Retinal pigment epithelial cell (primary cell): ENCODE measurements around the gene FAM184B.
"Not testable (repeated sequence)": the region's sequence is repeated elsewhere in the genome, so short reads cannot be mapped to it uniquely, and the experiment has no call there.

Experiments used
- DNase-seq: peaks from one replicate; pipeline ENCODE4 v3.0.0-alpha.2; 2010; ENCODE audit warnings: low read depth
- H3K4me3 ChIP-seq: 2 replicates; pipeline ENCODE4 v1.5.1; 2011; ENCODE audit warnings: mild to moderate bottlenecking, low read length, control low read depth, moderate library complexity
- TF ChIP-seq, protein P1 (sequence below): conservative IDR thresholded peaks from 2 replicates; pipeline ENCODE4 v1.5.1; 2011; ENCODE audit warnings: low read depth, low read length, control low read depth, inconsistent platforms

FAM184B gene

DNA sequence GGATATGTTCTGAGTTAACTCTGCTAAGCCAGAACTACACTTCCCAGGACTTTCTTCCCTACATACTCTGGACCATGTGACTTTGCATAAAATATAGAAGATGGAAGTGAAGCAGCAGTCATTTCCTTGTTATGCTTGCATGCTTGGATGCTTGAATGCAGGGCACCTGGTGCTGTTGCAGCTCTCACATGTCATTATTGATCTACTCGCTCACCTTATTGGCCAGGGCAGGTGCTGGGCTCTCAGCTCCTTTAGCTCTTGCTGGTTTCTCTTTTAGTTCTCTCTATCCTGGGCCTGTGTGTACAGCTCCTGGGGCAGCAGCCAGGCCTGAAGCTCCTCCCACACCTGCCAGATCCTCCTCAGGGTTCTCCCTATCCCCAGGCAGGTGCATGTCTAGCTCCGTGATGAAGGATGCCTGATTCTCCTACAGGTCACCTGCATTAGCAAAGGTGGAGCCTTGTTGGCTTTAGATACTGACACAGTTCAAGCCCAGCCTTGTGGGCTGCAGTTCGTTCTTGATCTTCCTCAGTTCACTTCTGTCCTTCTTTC lies 113.7 kb downstream of the FAM184B start:
- DNase-seq, result no peak

DNA sequence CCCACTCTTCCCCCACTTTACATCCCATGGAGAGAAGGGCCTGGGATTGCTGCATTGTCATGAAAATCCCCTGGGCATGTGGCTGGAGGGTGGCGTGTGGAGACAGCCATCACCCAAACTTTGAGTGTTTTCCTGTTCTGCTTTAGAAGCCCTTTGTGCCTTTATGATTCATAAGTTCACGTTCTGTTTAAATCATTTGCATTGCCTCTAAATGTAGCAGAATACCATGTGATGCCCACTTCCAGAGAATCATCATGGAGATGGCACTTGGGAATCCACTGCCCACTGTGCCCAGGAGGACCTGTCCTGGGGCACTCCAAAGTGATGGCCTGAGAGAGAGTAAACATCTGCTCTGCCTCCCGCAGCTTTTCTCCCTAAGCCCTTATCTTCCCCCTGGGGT lies 114.2 kb downstream of the FAM184B start:
- no peak overlapping the region for H3K4me3 ChIP-seq
- TF ChIP-seq, protein P1, sequence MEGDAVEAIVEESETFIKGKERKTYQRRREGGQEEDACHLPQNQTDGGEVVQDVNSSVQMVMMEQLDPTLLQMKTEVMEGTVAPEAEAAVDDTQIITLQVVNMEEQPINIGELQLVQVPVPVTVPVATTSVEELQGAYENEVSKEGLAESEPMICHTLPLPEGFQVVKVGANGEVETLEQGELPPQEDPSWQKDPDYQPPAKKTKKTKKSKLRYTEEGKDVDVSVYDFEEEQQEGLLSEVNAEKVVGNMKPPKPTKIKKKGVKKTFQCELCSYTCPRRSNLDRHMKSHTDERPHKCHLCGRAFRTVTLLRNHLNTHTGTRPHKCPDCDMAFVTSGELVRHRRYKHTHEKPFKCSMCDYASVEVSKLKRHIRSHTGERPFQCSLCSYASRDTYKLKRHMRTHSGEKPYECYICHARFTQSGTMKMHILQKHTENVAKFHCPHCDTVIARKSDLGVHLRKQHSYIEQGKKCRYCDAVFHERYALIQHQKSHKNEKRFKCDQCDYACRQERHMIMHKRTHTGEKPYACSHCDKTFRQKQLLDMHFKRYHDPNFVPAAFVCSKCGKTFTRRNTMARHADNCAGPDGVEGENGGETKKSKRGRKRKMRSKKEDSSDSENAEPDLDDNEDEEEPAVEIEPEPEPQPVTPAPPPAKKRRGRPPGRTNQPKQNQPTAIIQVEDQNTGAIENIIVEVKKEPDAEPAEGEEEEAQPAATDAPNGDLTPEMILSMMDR, result no peak
- no peak for DNase-seq

More for the DNA sequence above, 113.7 kb downstream of the FAM184B start:
- H3K4me3 ChIP-seq, result no peak overlapping the region
- TF ChIP-seq, protein P1, result no peak

DNA sequence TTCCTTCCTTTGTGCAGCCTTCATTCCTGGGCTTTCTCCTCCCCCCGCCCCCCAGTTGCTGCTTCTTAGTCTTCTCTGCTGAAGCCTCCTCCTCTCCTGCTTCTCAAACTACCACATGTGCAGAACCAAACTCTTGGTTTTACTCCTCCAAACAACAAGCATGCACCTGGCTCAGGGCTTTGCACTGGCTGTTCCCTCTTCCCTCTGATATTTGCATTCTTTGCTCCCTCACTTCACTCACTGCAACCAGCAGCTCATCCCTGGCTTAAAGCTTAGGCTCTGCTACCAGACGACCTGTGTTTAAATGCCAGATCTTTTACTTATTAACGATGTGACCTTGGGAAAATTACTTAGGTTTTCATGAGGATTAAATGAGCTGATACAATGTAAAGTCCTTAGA lies 115.6 kb downstream of the FAM184B start:
- no peak overlapping the region for H3K4me3 ChIP-seq
- TF ChIP-seq, protein P1, result no peak
- no peak for DNase-seq

DNA sequence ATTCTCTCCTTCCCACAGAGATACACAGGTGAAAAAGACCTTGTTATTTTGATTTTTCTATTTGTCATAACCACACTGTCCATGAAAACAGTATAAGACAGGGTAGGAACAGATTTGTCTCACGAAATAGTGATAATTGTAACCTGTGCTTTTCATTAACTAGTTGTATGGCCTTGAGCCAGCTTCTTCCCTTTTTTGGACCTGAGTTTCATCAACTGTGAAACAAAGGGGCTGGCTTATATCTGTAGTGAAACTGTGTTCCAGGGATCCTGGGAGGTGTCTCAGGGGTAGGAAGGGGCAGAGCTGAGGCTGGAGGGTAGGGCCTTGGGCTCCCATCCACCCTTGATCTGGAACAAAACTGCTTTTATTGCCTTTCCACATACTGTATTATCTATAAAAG lies 116.1 kb downstream of the FAM184B start:
- H3K4me3 ChIP-seq, result no peak overlapping the region
- TF ChIP-seq, protein P1, result no peak
- no peak for DNase-seq

DNA sequence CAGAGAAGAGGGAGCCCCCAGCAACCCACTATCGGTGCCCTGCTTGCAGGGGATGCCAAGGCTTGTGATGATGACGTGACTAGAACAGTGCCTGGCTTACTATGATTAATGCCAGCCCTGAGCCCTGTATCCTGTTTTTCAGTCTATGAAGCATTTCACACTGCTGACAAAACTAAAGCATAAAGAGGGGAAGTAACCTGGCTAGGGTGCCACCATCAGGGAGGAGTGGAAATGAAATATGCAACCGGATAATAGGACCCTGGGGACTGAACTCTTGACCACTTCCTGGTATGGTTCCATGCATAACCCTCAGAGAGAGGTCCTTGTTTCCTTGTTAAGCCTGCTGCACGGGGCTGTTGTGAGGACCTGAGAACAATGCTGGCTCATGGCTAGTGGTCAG lies 116.7 kb downstream of the FAM184B start:
- TF ChIP-seq, protein P1, result no peak
- no peak for DNase-seq
- H3K4me3 ChIP-seq, result no peak overlapping the region

DNA sequence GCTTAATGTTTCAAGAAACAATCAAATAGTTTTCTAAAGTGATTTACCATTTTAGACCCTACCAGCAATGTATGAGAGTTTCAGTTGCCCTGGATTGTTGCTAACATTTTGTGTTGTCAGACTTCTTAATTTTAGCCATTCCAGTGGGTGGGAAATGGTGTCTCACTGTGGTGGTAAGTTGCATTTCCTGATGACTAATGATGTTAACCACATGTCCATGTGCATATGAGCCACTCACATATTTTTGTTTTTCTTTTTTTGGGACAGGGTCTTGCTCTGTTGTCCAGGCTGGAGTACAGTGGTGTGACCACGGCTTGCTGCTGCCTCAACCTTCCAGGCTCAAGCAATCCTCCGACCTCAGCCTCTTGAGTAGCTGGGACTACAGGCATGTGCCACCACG lies 118.7 kb downstream of the FAM184B start:
- H3K4me3 ChIP-seq, result no peak overlapping the region
- DNase-seq, result no peak
- TF ChIP-seq, protein P1, result no peak

DNA sequence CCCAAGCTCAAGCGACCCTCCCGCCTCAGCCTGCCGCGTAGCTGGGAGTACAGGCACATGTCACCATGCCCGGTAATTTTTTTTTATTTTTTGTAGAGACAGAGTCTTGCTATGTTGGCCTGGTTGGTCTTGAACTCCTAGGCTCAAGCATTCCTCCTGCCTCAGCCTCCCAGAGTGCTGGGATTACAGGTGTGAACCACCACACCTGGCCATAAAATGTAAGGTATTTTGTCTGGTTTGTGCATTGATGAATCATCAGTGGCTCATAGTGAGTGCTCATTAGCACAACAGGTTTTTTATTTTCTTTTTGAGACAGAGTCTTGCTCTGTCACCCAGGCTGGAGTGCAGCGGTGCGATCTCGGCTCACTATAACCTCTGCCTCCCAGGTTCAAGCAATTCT lies 122.2 kb downstream of the FAM184B start:
- not testable (repeated sequence) for DNase-seq, H3K4me3 ChIP-seq

DNA sequence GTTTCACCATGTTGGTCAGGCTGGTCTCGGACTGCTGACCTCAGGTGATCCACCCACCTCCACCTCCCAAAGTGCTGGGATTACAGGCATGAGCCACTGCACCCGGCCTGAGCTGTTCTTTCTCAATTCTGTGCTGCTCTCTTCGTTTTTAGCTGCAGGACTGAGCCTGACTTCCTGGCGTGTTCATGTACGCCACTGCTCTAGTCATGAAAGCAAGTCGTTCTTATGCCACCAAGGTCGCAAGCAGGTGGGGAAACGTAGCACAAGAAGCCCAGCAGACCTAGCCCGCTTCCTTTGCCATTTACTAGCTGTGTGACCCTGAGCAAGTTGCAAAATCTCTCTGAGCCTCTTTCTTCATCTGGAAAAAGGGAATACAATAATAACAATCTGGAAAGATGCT lies 123.6 kb downstream of the FAM184B start:
- H3K4me3 ChIP-seq, result no peak overlapping the region
- TF ChIP-seq, protein P1, result no peak

More for the DNA sequence above, 123.6 kb downstream of the FAM184B start:
- no peak for DNase-seq
